Fibroblast of lung (primary cell): ENCODE measurements around the gene CFHR5. TPM values are rescaled to one million over a fixed set of nuclear protein-coding genes. Genes with fewer than 3 reads are reported as not detected.
"Not testable (repeated sequence)": the region's sequence is repeated elsewhere in the genome, so short reads cannot be mapped to it uniquely, and the experiment has no call there.

Experiments
- DNase-seq, 2 donors: peaks; one replicate each; pipeline versions ENCODE4 v3.0.0 to v3.0.0-alpha.2; 2010; ENCODE audit warnings: low read depth in 2 of 2
- H2AFZ ChIP-seq: 2 replicates; pipeline ENCODE4 v1.5.1; 2012; ENCODE audit warnings: low read length, control low read depth, inconsistent platforms
- H3K27ac ChIP-seq: 2 replicates; pipeline ENCODE4 v1.5.1; 2011; ENCODE audit warnings: low read length, control low read depth; ENCODE audit not compliant: insufficient read depth
- H3K27me3 ChIP-seq: 2 replicates; pipeline ENCODE4 v1.5.1; 2011; ENCODE audit warnings: mild to moderate bottlenecking, low read length; ENCODE audit not compliant: control insufficient read depth, insufficient read depth
- H3K36me3 ChIP-seq: 2 replicates; pipeline ENCODE4 v1.5.1; 2011; ENCODE audit warnings: low read length; ENCODE audit not compliant: control insufficient read depth, insufficient read depth
- H3K4me1 ChIP-seq: 2 replicates; pipeline ENCODE4 v1.5.1; 2011; ENCODE audit warnings: low read length; ENCODE audit not compliant: control insufficient read depth, insufficient read depth; ENCODE audit errors: extremely low read depth
- H3K4me2 ChIP-seq: 2 replicates; pipeline ENCODE4 v1.5.1; 2011; ENCODE audit warnings: low read length, control low read depth; ENCODE audit not compliant: insufficient read depth; ENCODE audit errors: extremely low read depth
- H3K4me3 ChIP-seq, 4 experiments: fragments of 200-600 bp in 1 of 4; sonication (generic) in 1 of 4; replicated peaks in 1 of 4; 2 replicates each; pipeline ENCODE4 v1.5.1; 2011 to 2016; ENCODE audit warnings: low read length in 4 of 4, low read depth in 3 of 4, mild to moderate bottlenecking in 3 of 4, control low read depth in 2 of 4, inconsistent platforms in 1 of 4, mixed read lengths in 1 of 4; ENCODE audit not compliant: insufficient read depth in 1 of 4; ENCODE audit errors: control extremely low read depth in 1 of 4
- H3K79me2 ChIP-seq: 2 replicates; pipeline ENCODE4 v1.5.1; 2012; ENCODE audit warnings: mild to moderate bottlenecking, low read length, inconsistent platforms; ENCODE audit not compliant: control insufficient read depth, insufficient read depth
- H3K9ac ChIP-seq: 2 replicates; pipeline ENCODE4 v1.5.1; 2011; ENCODE audit warnings: mild to moderate bottlenecking, low read length, control low read depth; ENCODE audit not compliant: insufficient read depth
- H3K9me3 ChIP-seq: 2 replicates; pipeline ENCODE4 v1.5.1; 2012; ENCODE audit warnings: low read depth, low read length; ENCODE audit not compliant: control insufficient read depth, insufficient read depth
- H4K20me1 ChIP-seq: 2 replicates; pipeline ENCODE4 v1.5.1; 2011; ENCODE audit warnings: low read length; ENCODE audit not compliant: control insufficient read depth, insufficient read depth; ENCODE audit errors: extremely low read depth
- CTCF ChIP-seq, 2 donors: IDR thresholded peaks in 1 of 2; conservative IDR thresholded peaks in 1 of 2; 1 replicate in 1 of 2; 2 replicates in 1 of 2; pipeline ENCODE4 v1.5.1; 2011 to 2012; ENCODE audit warnings: low read length in 2 of 2, control low read depth in 1 of 2, inconsistent platforms in 1 of 2, low read depth in 1 of 2, mild to moderate bottlenecking in 1 of 2
- EZH2 ChIP-seq: IDR thresholded peaks from 2 replicates; pipeline ENCODE4 v1.5.1; 2012; ENCODE audit warnings: low read length, control low read depth, mild to moderate bottlenecking; ENCODE audit errors: missing control alignments
- polyA minus RNA-seq: library from RNA; depleted of rRNA, polyadenylated mRNA; stranded (reverse); fragments of >200 nt; gene quantifications from 2 replicates; pipeline ENCODE4 v1.2.3, GENCODE V29; 2011; ENCODE audit warnings: low replicate concordance
- polyA plus RNA-seq, 2 donors: library from polyadenylated mRNA; depleted of rRNA in 1 of 2; stranded (reverse) in 1 of 2; unstranded in 1 of 2; fragments of >200 nt; gene quantifications; 2 replicates each; pipeline ENCODE4 v1.2.1, GENCODE V29; 2011 to 2012; ENCODE audit warnings: missing spikeins in 1 of 2
- total RNA-seq: library from RNA; depleted of rRNA; stranded (reverse); fragments of >200 nt; gene quantifications from 2 replicates; pipeline ENCODE4 v1.2.1, GENCODE V29; 2014

The CFHR5 gene
- total RNA-seq: not detected in 2 replicates
- not detected in 2 replicates for polyA plus RNA-seq
- not detected in 2 replicates for polyA plus RNA-seq (2012)
- polyA minus RNA-seq: not detected in 2 replicates

GRCh38 chr1:196977278-196977677, at the start of gene CFHR5:
TSS of gene CFHR5 (plus strand) at chr1:196977556. CDS start at chr1:196977665, 109 bp downstream.
- H3K4me1 ChIP-seq: no peaks in the 10 kb centered on the region
- H2AFZ ChIP-seq: no peak within 1 kb of the TSS
- no peak within 1 kb of the TSS for H3K27ac ChIP-seq
- no peak for TF ChIP-seq CTCF (conservative IDR thresholded peaks at IDR 0.05 in 1 of 2, IDR thresholded peaks at IDR 0.05 in 1 of 2; ENCODE audit: low read depth in 1 of 2, low read length in 2 of 2)
- TF ChIP-seq EZH2: no peak
- no peak within 1 kb of the TSS for H3K4me2 ChIP-seq
- no peak for DNase-seq
- no peaks in the 10 kb centered on the region for H3K9me3 ChIP-seq
- H3K9ac ChIP-seq: no peak within 1 kb of the TSS
- no peaks in the 10 kb centered on the region for H3K36me3 ChIP-seq
- H3K27me3 ChIP-seq: no peaks in the 10 kb centered on the region
- no peak within 1 kb of the TSS for H3K4me3 ChIP-seq
- H4K20me1 ChIP-seq: no peaks in the 10 kb centered on the region
- H3K79me2 ChIP-seq: no peaks in the 10 kb centered on the region

- H3K79me2 ChIP-seq, H2AFZ ChIP-seq, H3K4me2 ChIP-seq, H3K4me3 ChIP-seq, H3K9me3 ChIP-seq, DNase-seq, H3K9ac ChIP-seq, H3K27me3 ChIP-seq, H4K20me1 ChIP-seq, H3K27ac ChIP-seq, H3K4me1 ChIP-seq, H3K36me3 ChIP-seq: not testable (repeated sequence)
Measured at GRCh38 chr1:196932853-196933252, 44.5 kb upstream of the CFHR5 start.

GRCh38 chr1:196933531-196934189, 43.7 kb upstream of the CFHR5 start:
- Histone ChIP-seq H3K9ac (no peak overlapping the region), H3K27ac (no peak overlapping the region), H3K27me3 (no peaks in the 10 kb centered on the region), H3K9me3 (no peaks in the 10 kb centered on the region), H3K4me1 (no peaks in the 10 kb centered on the region), H4K20me1 (no peaks in the 10 kb centered on the region), H3K4me3 (no peak overlapping the region), H3K4me2 (no peak overlapping the region), H2AFZ (no peak overlapping the region), H3K79me2 (no peaks in the 10 kb centered on the region), H3K36me3 (no peaks in the 10 kb centered on the region)
- TF ChIP-seq EZH2 (no peak), CTCF (conservative IDR thresholded peaks at IDR 0.05 in 1 of 2, IDR thresholded peaks at IDR 0.05 in 1 of 2; ENCODE audit: low read depth in 1 of 2, low read length in 2 of 2) (no peak)
- DNase-seq: no peak

- H3K27ac ChIP-seq, H3K4me3 ChIP-seq, H3K27me3 ChIP-seq, H3K9ac ChIP-seq, H3K79me2 ChIP-seq, H3K4me2 ChIP-seq, H4K20me1 ChIP-seq, H3K9me3 ChIP-seq, H3K4me1 ChIP-seq, H3K36me3 ChIP-seq, DNase-seq, H2AFZ ChIP-seq: not testable (repeated sequence)
Measured at GRCh38 chr1:196941474-196941873, 35.9 kb upstream of the CFHR5 start.

- not testable (repeated sequence) for H3K4me3 ChIP-seq, H3K9ac ChIP-seq, H3K27me3 ChIP-seq, H3K4me1 ChIP-seq, H3K27ac ChIP-seq, DNase-seq, H2AFZ ChIP-seq, H3K79me2 ChIP-seq, H3K9me3 ChIP-seq, H3K36me3 ChIP-seq, H3K4me2 ChIP-seq, H4K20me1 ChIP-seq
Measured at GRCh38 chr1:196943568-196943967, 33.8 kb upstream of the CFHR5 start, which contains the start of gene CFHR2. TSS of gene CFHR2 (plus strand) at chr1:196943738. CDS start at chr1:196943881, 143 bp downstream.
